Stimulated activated CD8-positive, alpha-beta memory T cell treated with anti-CD3 and anti-CD28 coated beads, Interleukin-12 subunit alpha, Interleukin-12 subunit beta, amount 100 ng/mL, for 24 hours (primary cell): ENCODE results near the gene RADIL.
"Not testable (repeated sequence)": the region's sequence is repeated elsewhere in the genome, so short reads cannot be mapped to it uniquely, and the experiment has no call there.

Experiments
- DNase-seq: peaks from one replicate; pipeline ENCODE4 v3.0.0-alpha.2; 2020; ENCODE audit errors: extremely low read depth

The RADIL gene

DNA sequence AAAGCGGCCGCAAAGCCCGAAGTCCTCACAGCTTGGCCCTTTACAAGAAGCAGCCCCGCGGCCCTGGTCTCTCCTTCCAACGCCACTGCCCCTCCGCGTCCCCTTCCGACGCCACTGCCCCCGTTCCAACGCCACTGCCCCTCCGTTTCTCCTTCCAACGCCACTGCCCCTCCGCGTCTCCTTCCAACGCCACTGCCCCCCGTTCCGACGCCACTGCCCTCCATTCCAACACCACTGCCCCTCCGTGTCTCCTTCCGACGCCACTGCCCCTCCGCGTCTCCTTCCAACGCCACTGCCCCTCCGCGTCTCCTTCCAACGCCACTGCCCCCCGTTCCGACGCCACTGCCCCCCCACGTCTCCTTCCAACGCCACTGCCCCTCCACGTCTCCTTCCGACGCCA is 75.0 kb downstream of the RADIL start:
- DNase-seq = no peak

GRCh38 chr7:4808026-4808425 is 75.5 kb downstream of the RADIL start:
- no peak for DNase-seq

DNA sequence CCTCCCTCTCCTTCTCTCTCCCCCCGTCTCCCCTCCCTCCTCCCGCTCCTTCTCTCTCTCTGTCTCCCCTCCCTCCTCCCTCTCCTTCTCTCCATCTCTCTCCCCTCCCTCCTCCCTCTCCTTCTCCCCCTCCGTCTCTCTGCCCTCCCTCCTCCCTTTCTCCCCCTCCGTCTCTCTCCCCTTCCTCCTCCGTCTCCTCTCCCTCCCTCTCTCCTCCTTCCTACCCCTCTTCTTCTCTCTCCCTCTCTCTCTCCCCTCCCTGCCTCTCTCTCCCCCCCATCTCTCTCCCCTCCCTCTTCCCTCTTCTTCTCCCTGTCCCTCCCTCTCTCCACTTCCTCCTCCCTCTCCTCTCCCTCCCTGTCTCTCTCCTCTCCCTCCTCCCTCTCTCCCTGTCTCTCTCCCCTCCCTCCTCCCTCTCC is 75.9 kb downstream of the RADIL start:
- no peak for DNase-seq

DNA sequence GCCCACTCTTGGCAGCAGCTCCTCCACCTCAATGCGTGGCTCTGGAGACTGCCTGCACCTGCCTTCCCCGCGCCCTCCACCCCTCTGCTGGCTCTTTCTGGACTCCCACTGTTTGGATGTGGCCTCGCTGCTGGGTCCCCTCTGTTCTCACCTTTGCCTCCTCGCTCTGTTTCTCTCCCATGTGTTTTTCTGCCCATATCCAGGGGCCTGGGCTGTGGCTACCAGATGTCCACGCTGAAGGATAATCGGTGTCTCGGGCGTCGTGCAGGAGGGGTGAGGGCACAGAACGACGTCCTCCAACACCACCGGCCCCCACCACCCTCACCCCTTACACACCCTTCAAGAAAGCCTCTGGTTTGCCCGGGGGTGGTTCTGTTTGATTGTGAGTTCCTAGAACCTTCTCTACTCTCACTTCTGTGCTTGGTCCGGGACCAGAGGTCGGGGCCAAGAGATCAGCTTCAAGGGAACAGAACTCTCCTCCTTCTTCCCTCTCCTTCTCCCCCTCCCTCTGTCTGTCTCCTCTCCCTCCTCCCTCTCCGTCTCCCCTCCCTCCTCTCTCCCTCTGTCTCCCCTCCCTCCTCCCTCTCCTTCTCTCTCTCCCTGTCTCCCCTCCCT is 76.4 kb downstream of the RADIL start:
- DNase-seq = no peak

- no peak for DNase-seq
Observed at GRCh38 chr7:4805984-4806300, 77.6 kb downstream of the RADIL start.

DNA sequence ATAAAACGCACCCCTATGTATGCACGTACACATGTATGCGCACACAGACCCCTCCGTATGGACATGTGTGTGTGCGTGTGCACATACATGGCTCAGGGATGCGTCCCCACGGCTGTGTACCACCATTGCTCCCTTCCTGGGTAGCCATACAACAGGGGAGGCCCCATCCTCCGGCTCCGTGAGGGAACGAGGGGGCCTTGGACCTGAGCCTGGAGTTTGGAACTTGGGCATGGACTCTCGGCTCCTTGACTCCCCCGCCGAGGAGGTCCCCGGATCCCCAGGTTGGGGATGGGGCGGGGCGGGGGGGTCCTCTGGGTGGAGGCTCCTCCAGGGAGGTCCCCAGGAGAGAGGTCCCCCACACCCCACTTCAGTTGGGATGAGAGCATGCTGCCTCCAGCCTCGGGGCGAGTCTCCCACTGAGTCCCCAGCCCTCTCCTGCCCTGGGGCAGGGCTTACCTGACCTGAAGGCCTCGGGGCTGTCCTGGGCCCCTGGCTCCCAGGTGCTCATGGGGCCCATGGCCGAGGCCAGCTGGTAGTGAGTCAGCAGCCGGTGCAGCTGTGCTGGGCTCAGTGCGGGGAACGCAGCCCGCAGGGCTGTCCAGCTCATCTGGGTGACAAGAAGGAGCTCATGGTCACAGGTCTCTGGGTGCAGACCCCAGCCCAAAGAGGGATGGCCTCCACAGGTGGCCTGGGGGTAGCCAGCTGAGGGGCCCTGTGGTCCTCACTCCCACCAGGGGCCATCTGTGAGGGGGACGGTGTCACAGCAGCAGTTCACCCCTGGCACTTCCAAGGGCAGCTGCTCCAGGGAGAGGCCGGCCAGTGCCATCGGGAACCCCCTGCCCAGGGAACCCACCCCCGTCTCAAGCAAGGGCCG is 78.2 kb downstream of the RADIL start:
- DNase-seq = no peak

- no peak for DNase-seq
Observed at GRCh38 chr7:4803397-4804241, 79.9 kb downstream of the RADIL start.

GRCh38 chr7:4802577-4802976 is 80.9 kb downstream of the RADIL start:
- DNase-seq = not testable (repeated sequence)

DNA sequence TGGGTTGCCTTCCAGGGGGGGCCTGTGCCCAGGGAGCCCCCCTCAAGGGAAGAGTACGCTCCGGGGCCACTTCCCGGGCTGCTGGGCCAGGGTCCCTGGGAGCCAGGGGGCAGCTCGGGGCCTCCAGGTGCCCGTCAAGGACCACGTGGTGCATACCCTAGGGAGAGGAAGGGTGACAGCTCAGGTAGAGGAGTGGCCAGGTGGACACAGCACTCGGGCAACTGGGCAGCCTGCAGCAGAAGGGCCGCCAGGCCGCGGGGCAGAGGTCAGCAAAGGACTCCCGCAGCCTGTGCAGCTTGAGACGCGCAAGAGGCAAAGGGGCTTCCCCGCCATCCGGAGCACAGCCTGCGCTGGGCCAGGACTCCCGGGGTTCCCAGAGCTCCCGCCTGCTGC is 81.7 kb downstream of the RADIL start:
- DNase-seq = no peak

- DNase-seq = no peak
Observed at GRCh38 chr7:4800926-4801838, 82.3 kb downstream of the RADIL start.

GRCh38 chr7:4800487-4800886 is 83.0 kb downstream of the RADIL start:
- DNase-seq = no peak

DNA sequence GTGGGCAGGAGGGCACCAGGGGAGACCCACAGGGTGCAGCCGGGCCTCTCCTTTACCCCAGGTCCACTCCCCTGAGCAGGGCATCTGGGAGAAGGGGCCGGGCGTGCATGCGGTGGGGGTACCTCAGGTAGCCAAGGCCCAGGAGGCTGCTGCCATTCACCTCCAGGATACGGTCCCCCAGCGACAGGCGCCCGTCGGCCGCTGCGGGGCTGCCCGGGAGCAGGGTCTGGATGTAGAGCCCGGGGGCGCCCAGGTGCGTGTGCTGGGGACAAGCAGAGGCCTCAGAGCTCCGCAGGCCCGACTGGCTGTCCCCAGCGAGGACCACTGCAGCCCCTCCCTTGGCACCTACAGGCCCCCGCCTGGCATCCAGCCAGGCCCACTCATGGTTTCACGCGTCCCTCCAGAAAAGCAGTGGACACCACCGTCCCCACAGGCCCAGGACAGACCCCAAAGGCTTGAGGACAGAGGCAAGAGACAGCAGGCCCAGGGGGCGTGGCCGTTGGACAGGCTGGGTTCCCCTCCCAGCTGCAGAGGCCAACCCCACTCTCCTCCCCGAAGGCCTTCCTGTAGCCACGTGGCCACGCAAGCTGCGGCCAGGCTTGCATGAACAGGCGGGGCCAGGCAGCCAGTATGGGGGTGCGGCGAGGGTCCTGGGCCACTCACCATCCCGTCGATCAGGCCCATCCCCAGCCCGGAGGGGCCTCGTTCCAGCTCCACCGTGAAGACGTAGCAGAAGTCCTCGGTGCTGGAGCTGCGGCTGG is 83.8 kb downstream of the RADIL start:
- DNase-seq = no peak

- DNase-seq = no peak
Observed at GRCh38 chr7:4798706-4799235, 84.7 kb downstream of the RADIL start.

DNA sequence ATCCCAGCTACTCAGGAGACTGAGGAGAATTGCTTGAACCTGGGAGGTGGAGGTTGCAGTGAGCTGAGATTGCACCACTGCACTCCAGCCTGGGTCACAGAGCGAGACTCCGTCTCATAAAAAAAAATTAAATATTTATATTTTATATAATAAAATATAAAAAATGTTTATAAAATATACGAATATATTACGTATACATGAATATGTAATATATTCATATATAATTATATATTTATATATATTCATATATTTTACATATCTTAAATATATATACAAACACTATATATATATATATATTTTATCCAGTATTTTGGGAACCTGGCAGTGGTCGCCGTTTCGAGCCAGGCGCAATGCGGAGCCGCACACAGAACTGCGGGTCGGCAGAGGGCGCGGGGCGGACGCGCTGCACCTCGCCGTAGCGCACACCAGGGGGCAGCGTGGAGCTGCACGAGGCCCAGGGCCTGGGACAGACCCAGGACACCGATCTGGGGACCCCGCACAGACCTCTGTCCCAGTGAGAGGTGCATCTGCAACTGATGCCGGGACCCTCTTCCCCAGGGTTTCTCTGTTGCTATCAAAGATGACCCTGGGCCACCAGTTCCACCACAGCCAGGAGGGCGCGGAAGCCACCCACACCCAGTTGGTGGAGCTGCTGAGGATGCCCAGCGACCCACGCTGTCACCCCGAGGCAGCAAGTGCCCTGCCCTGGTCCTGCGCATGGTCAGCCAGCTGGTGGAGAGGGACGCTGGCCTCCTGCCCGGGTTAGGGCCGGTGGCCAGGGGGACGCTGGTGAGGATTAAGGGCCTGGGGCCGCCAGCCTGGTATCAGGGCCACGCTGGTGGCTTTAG is 85.4 kb downstream of the RADIL start:
- DNase-seq = no peak

- no peak for DNase-seq
Observed at GRCh38 chr7:4796453-4796852, 87.1 kb downstream of the RADIL start.

GRCh38 chr7:4794591-4795350 is 88.7 kb downstream of the RADIL start:
- no peak for DNase-seq

DNA sequence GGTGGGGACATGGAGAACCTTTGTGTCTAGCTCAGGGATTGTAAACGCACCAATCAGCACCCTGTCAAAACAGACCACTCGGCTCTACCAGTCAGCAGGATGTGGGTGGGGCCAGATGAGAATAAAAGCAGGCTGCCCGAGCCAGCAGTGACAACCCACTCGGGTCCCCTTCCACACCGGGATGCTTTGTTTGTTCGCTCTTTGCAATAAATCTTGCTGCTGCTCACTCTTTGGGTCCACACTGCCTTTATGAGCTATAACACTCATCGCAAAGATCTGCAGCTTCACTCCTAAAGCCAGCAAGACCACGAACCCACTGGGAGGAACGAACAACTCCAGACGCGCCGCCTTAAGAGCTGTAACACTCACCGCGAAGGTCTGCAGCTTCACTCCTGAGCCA is 89.3 kb downstream of the RADIL start:
- not testable (repeated sequence) for DNase-seq

DNA sequence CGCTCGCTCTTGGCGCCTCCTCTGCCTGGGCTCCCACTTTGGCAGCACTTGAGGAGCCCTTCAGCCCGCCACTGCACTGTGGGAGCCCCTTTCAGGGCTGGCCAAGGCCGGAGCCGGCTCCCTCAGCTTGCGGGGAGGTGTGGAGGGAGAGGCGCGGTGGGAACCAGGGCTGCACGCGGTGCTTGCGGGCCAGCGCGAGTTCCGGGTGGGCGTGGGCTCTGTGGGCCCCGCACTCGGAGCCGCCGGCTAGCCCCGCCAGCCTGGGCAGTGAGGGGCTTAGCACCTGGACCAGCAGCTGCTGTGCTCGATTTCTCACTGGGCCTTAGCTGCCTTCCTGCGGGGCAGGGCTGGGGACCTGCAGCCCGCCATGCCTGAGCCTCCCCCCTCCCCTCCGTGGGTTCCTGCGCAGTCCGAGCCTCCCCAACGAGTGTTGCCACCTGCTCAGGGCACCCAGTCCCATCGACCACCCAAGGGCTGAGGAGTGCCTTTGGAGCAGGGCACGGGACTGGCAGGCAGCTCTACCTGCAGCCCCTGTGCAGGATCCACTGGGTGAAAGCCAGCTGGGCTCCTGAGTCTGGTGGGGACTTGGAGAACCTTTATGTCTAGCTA is 90.0 kb downstream of the RADIL start:
- DNase-seq = not testable (repeated sequence)
